ENCODE measurements around the gene EPHA8. TPM values are rescaled to one million over a fixed set of nuclear protein-coding genes. Genes with fewer than 3 reads are reported as not detected.

The EPHA8 gene
- total RNA-seq, 1 experiment from 2014 or later: not detected

DNA sequence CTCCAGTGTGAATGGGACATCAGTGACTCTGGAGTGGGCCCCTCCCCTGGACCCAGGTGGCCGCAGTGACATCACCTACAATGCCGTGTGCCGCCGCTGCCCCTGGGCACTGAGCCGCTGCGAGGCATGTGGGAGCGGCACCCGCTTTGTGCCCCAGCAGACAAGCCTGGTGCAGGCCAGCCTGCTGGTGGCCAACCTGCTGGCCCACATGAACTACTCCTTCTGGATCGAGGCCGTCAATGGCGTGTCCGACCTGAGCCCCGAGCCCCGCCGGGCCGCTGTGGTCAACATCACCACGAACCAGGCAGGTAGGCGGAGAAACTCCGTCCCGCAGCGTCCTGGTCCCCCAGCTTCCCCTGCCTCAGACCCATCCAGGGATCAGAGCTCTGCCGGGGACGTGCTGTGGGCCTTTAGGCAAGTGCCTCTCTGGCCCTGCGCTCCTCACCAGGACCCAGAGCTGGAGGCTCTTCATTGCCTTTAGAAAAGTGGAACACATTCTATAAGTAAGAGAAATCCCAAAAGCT is 25.7 kb downstream of the EPHA8 start:
- no peak for DNase-seq (ENCODE audit: low read depth)

DNA sequence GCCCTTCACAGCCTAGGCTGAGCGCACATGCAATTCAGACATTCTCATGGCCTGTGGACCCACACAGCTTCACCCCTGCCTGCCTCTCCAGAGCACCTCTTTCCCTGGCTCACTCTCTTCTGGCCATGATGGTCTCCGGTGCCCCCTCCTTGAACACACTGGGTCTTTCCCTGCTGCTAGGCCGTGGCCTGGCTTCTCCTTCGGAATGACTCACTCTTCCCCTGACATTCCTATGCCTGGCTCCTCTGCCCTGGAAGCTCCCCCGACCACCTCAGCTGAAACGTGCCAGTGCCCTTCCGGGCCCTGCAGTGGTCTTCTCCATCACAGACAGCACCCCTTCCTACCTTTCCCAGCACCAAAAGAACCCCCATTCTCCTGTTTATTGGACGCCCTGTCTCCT is 28.3 kb downstream of the EPHA8 start:
- DNase-seq (ENCODE audit: low read depth): peak; percentile 11

DNA sequence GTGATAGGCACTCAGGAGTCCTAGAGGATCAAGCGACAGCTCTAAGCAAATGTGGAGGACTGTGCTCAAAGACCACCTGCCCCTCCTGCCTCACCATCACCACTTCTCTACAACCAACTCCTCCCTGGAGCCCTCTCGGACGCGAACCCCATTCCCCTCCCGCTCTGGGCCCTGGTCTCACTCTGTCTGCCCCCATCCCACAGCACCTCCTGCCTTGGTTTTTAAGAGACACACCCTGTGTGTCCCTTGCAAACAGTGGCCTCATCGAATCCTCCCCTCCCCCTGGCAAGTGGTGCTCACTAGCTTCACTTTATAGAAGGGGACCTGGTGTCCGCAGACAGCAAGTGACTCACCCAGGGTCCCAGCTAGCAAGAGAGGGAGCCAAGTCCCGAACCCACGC is 28.8 kb downstream of the EPHA8 start:
- DNase-seq (ENCODE audit: low read depth): no peak

DNA sequence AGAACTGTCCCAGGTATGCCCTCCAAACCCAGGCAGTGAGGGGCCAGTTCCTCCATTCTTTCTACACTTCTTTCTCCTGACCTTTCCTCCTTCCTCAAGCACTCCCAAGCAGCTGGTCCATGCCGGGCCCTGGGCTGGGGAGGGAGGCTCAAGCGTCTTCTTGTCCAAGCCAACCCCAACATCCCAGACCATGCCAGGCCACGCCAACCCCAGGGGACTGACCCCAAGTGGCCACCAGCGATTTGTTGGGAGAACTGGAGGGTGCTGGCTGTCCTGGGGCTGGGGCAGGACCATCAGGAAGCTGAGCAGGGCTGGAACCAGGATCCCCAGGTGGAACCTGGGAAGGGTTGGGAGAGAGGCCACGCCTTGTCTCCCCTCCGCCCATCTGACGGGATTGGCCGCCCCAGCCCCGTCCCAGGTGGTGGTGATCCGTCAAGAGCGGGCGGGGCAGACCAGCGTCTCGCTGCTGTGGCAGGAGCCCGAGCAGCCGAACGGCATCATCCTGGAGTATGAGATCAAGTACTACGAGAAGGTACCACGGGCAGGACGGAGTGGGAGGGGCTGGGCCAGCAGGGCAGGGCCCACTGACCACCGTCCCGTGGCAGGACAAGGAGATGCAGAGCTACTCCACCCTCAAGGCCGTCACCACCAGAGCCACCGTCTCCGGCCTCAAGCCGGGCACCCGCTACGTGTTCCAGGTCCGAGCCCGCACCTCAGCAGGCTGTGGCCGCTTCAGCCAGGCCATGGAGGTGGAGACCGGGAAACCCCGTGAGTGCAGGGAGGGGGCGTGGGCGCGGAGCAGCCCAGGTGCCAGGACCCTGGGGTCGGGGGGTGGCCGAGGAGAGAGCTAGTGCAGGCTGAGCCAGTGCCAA is 29.9 kb downstream of the EPHA8 start:
- DNase-seq (ENCODE audit: low read depth): no peak

DNA sequence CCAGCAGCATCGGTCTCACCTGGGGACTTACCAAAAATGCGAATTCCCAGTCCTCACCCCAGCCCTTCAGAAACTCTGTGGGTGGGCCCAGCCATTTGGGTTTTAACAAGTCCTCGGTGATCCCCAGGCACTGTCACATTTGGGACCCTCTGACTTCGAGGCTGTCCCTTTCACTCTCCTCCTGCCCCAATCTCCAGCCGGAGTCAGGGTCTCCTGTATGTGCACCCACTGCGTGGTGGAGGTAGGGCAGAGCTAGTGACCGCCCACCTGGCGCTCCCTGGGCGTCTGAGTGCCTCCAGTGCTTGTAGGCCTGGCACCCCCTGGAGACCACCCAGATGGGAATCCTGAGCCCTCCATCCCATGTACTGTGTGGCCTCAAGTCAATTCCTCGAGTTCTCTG is 31.1 kb downstream of the EPHA8 start:
- DNase-seq (ENCODE audit: low read depth): no peak

DNA sequence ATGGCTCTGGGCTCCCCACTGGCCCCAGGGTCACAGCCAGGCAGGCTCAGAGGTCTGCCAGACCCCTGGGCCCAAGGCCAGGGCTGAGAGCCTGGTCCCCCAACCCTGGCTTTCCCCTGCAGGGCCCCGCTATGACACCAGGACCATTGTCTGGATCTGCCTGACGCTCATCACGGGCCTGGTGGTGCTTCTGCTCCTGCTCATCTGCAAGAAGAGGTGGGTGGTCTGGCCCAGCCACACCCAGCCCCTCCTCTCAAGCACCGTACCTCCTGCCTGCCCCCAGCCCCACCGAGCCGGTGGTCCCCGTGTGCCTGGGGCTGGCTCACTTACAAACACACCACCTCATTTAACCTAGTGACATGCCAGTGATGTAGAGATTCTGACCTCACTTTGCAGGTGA is 31.8 kb downstream of the EPHA8 start:
- no peak for DNase-seq (ENCODE audit: low read depth)

DNA sequence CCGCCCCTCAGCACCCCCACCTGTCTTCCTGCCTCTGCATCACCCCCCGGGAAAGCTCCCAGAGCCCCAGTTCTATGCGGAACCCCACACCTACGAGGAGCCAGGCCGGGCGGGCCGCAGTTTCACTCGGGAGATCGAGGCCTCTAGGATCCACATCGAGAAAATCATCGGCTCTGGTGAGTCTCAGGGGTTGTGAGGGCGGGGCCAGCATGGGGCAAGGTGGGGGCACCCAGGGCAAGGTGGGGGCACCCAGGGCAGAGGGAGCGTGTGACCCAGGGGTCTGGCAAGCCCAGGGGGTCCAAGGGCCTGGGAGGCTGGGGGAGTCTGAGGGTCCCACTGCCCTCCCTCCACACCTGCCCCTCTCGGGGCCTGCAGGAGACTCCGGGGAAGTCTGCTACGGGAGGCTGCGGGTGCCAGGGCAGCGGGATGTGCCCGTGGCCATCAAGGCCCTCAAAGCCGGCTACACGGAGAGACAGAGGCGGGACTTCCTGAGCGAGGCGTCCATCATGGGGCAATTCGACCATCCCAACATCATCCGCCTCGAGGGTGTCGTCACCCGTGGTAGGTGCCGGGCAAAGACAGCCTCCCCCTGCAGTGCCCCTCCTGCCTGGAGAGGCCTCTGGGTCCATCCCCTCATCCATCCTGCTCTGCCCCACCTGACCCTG is 34.1 kb downstream of the EPHA8 start:
- no peak for DNase-seq (ENCODE audit: low read depth)

DNA sequence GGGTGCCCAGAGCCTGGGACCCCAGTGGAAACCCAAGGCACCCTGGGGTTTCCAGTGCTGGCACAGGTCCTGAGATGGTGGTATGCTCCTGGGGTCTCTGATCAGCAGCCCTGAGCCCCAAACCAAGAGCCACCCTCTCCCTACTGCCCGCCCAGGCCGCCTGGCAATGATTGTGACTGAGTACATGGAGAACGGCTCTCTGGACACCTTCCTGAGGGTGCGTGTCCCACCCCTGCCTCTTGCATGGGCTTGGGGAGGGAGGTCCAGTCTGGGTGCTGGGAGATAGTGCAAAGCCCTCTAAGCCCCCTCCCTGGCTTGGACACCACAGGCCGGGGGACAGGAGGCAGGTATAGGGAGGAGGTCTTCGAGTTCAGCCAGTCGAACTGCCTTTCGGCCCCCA is 34.7 kb downstream of the EPHA8 start:
- no peak for DNase-seq (ENCODE audit: low read depth)

DNA sequence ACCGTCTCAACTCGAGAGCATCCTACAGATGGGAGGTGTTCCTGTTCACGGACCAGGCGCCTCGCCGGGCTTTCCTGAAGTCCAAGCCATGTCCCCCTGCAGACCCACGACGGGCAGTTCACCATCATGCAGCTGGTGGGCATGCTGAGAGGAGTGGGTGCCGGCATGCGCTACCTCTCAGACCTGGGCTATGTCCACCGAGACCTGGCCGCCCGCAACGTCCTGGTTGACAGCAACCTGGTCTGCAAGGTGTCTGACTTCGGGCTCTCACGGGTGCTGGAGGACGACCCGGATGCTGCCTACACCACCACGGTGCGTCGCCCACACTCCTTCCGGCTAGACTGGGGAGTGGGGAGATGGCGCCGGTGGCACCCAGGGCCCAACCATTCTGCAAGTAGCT is 35.4 kb downstream of the EPHA8 start:
- no peak for DNase-seq (ENCODE audit: low read depth)

DNA sequence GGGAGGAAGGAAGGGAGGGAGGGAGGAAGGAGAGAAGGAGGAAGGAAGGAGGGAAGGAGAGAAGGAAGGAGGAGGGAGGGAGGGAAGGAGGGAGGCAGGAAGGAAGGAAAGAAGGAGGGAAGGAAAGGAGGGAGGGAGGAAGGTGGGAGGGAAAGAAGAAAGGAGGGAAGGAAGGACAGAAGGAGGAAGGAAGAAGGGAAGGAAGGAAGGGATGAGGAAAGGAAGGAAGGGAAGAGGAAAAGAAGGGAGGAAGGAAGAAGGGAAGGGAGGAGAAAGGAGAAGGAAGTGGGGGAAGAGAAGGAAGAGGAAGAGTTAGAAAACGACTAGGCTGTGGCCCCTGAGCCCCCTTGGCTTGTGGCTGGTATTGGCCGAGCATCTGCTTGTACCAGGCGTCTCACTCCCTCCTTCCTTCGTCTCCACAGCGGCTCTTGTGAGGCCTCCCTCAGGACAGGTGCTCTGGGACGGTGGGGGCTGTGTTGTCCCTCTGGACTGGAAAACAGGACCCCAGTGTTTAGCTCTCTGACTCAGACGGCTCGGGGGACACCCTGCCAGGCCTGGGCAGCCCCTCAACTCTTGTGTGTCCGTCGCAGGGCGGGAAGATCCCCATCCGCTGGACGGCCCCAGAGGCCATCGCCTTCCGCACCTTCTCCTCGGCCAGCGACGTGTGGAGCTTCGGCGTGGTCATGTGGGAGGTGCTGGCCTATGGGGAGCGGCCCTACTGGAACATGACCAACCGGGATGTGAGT is 37.0 kb downstream of the EPHA8 start:
- DNase-seq (ENCODE audit: low read depth): peak; percentile 24

DNA sequence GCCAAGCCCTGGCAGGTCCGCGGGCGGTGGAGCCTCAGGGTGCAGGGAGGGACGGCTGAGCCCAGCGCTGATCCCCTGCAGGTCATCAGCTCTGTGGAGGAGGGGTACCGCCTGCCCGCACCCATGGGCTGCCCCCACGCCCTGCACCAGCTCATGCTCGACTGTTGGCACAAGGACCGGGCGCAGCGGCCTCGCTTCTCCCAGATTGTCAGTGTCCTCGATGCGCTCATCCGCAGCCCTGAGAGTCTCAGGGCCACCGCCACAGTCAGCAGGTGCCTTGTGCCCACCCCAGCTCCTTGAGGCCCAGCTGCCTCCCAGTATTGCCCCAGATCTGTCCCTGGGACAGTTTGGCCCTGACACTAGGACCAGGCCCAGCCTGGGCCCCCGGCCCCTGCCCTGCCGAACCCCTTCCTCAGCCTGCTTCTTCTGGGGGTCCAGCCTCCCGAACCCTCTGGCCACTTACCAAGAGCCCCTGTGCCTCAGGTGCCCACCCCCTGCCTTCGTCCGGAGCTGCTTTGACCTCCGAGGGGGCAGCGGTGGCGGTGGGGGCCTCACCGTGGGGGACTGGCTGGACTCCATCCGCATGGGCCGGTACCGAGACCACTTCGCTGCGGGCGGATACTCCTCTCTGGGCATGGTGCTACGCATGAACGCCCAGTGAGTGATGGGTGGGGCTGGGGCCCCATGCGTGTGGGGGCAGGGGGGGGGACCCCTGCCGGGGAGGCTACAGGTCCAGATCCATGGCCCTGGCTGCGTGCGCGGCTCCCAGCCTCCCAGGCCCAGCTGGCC is 37.7 kb downstream of the EPHA8 start:
- DNase-seq (ENCODE audit: low read depth): no peak

DNA sequence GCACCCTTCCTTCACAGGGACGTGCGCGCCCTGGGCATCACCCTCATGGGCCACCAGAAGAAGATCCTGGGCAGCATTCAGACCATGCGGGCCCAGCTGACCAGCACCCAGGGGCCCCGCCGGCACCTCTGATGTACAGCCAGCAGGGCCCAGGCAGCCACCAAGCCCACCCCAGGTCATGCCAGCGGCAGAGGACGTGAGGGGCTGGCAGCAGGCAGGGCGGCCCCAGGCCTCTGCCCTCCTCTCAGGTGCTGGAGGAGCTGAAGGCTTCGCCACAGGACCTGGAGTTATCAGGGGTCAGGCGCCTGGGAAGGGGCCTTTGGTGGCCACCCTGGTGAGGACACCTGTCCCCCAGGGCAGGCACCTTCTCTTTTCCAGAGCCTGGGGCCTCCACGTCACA is 38.3 kb downstream of the EPHA8 start:
- no peak for DNase-seq (ENCODE audit: low read depth)

DNA sequence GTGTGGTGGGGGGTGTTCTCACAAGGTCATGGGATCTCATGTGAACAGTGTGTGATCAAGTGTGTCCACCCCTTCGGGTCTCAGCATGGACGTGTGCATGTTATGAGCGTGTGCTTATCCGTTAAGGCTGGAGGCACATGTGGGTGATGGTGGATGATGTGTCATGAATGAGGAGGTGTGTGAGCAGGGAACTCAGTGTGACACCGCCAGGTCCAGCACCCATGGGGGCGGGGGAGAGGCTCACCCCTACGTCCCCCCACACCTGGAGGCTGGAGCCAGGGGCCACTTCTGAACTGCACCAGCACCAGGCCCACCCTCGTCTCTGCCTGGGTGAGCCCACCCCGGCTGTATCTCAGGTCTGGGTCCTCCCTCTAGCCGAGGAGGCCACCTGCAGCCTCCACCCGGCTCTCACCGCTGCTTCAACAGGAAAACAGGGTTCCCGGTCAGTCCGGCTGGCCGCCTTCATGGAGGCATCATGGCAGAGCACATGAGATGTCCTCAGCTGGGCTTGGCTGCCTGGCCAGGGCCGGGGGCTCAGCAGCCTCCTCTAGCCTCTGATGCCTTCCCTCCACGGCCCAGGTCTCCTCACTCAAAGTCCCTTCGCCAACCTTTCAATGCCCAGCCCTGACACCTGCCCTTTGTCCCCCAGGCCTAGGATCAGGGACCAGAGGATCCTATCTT is 38.9 kb downstream of the EPHA8 start:
- DNase-seq (ENCODE audit: low read depth): no peak

DNA sequence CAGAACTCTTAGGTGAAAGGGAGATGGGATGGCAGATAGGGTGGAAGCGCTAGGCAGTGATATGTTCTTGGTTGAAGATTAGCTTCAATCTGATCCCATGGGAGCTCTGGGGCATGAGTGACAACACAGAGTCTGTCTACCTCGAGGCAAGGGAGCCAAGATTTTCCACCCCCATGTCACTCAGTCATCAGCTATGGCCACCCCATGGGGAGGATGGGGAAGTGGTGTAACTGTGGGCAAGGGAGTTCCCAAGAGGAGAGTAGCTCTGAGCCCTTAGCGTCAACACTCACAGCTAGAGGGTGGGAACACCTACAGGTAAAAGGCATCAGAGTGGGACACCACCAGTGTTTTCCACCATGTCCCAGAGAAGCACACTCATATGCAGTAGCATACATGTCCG is 42.9 kb downstream of the EPHA8 start:
- DNase-seq (ENCODE audit: low read depth): no peak

DNA sequence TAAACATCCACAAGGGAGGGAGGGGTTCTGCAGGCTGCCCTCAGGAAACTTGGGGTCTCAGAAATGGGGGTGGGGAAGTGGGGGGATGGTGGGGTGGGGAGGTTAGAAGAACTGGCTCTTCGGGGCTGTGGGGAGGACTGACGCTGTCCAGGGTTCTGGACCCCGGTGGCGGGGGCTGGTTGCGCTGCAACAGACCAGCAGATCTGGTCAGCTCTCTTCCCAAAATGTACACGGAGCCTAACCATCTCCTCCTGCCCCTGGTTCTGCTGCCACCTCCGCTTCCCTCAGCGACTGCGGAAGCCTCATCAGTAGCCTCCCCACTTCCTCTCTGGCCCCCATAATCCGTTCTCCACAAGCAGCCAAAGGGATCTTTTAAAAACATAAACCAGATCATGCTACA is 43.9 kb downstream of the EPHA8 start:
- DNase-seq (ENCODE audit: low read depth): no peak

DNA sequence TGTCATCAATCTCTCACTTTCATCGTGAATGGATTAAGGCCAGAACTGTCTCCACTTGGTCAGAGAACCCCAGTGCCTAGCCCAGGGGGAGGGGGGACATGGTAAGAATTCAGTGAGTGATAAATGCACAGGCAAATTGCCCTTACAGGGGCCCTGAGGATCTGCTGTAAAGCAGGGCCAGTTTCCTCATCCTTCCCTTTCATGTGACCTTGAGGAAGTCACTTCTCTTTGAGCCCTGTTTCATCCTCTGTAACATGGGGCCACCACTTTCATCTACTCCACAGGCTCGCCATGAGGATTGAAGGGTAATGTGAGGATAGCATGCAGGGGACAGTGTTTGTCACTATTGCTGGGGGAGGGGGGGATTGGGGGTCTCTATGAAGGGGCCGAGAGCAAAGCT is 45.1 kb downstream of the EPHA8 start:
- DNase-seq (ENCODE audit: low read depth): no peak

DNA sequence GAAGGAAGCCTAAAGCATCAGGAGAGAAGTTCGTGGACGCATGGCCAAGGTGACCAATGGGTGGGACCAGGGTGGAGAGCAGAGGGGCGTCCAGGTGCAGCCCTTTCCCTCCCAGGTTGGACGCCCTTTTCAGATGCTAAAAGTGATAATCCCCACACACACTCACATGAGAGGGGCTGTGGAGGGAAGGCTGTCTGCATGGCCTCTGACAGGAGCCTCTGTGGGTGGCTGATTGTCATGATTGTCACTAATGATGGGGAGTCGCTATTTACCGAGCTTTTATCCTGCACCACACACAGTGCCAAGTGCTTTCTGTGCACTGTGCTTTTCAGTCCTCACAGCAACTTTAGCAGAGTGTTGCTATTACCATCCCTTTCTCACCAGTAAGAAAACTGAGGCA is 46.0 kb downstream of the EPHA8 start:
- no peak for DNase-seq (ENCODE audit: low read depth)

DNA sequence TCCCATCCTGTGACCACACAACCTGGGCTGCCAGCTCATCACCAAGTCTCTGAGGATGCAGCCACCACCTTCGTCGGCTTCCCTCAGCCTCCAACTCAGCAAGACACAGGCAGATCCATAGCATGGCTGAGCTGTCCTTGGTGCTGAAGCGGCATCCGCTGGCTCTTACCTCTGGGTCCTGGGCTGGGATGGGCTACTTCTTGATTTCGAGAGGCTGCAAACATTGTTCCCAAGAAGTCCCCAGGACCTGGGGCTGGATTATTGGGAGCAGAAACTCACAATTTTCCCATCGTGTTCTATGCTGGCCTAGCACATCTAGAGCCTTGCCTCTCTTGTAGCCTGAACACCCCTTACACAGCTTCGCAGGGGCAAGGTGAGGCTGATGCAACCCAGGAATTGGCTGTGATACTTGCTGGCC is 48.2 kb downstream of the EPHA8 start:
- peak; percentile 49 for DNase-seq (ENCODE audit: low read depth)

DNA sequence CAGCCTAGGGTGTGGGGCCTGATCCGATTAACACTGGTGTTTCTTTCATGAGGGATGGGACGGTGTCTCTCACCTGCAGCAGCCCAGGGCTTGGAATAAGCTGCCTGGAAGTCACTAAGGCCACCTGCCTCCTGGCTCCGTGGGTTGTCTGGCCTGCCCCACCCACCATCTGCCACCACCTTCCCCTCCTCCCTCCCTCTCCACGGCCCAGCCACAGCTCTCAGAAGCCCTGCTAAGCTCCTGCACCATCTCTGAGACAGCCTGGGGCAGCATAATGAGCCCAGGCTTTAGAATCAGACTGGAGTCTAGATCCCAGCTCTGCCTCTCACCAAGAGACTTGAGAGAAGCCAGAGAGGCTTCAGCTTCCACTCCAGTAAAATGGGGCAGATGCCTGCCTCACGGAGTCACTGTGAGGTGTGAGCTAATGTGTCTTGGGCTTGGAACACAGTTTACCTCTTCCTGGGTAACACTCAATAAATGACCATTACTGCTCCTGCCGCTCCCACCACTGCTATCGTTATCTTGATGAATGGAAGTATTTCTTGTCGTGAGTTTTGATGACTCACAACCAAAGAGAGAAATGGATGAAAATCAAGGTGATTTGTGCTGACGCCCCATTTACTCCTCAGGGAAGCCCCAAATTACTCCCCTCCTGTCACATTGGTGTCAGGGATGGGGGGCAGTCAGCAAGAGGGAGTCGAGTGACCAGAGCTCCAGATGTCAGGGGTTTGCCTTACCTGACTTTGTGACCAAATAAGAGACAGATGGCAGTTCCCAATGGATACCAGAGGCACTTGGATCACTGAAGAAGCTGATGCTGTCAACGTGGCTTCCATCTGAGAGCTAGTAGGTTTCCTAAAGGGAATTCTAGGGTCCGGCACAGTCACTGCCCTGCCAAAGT is 49.6 kb downstream of the EPHA8 start:
- no peak for DNase-seq (ENCODE audit: low read depth)

DNA sequence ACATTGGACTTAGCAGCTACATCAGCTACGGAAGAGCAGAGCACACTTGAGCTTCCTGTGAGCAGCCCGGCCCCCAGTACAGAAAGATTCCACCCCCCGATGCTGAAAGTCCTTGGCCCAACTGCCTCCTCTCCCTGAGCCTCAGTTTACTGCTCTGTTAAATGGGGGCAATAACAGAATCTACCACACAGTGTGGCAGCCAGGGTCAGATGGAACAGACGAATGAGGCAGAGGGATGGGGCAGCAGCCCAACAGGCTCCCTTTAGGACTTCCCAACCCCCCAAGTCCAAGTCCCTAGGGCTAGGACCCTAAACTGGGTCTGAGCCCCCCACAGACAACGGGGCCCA is 50.3 kb downstream of the EPHA8 start:
- DNase-seq (ENCODE audit: low read depth): no peak

All from HT1080 (cell line).